Tibial artery (tissue), 4 donors: ENCODE measurements around the gene DYNLRB2.
A peak's percentile ranks its signal among the peaks of the same experiment; 100 is the strongest.

Source experiments
- DNase-seq, 2 donors: peaks; one replicate each; pipeline ENCODE4 v3.0.0-alpha.2; 2019
- H3K27ac ChIP-seq, 2 donors: fragments of 200-600 bp; sonication (generic) in 1 of 2; 1 replicate in 1 of 2; 2 replicates in 1 of 2; pipeline ENCODE4 v1.5.1; 2018 to 2019; ENCODE audit warnings: mild to moderate bottlenecking in 1 of 2
- H3K27me3 ChIP-seq, 2 donors: fragments of 200-600 bp; sonication (generic) in 1 of 2; one replicate each; pipeline versions ENCODE4 v1.5.1 to v1.6.0; 2016 to 2019
- H3K36me3 ChIP-seq, 3 donors: fragments of 200-600 bp; sonication (generic) in 2 of 3; one replicate each; pipeline ENCODE4 v1.5.1; 2016 to 2019; ENCODE audit warnings: mild to moderate bottlenecking in 2 of 3
- H3K4me1 ChIP-seq, 4 donors: fragments of 200-600 bp; sonication (generic) in 2 of 4; 1 replicate in 3 of 4; 2 replicates in 1 of 4; pipeline ENCODE4 v1.5.1; 2016 to 2019
- H3K4me3 ChIP-seq, 2 donors: fragments of 200-600 bp; sonication (generic) in 1 of 2; 1 replicate in 1 of 2; 2 replicates in 1 of 2; pipeline ENCODE4 v1.5.1; 2018 to 2019; ENCODE audit warnings: mild to moderate bottlenecking in 2 of 2
- H3K9me3 ChIP-seq, 3 donors: fragments of 200-600 bp; sonication (generic) in 1 of 3; one replicate each; pipeline ENCODE4 v1.5.1; 2016 to 2019
- CTCF ChIP-seq, 2 experiments: fragments of 200-600 bp in 1 of 2; fragments of 450-650 bp in 1 of 2; IDR thresholded peaks; one replicate each; pipeline ENCODE4 v1.5.1; 2017 to 2019; ENCODE audit warnings: antibody characterized with exemption in 2 of 2, mild to moderate bottlenecking in 1 of 2, moderate library complexity in 1 of 2
- intact Hi-C: fragments of 100-400 bp; cut with DNase I; formaldehyde crosslinking; loops from one replicate; pipeline ENCODE4 v1.15.0; 2023; ENCODE audit warnings: low total_unique reads

The DYNLRB2 gene

GRCh38 chr16:80519189-80519588 lies 21.6 kb upstream of the DYNLRB2 start:
- TF ChIP-seq CTCF (IDR thresholded peaks at IDR 0.05): no peak
- Histone ChIP-seq H3K4me3 (no peak overlapping the region), H3K27me3 (peaks cover 0 to 10% of the 10 kb centered on the region in 2 donors), H3K36me3 (no peaks in the 10 kb centered on the region), H3K9me3 (no peaks in the 10 kb centered on the region), H3K27ac (no peak overlapping the region), H3K4me1 (no peaks in the 10 kb centered on the region)
- intact Hi-C loops: no loop called here
- no peak for DNase-seq

DNA sequence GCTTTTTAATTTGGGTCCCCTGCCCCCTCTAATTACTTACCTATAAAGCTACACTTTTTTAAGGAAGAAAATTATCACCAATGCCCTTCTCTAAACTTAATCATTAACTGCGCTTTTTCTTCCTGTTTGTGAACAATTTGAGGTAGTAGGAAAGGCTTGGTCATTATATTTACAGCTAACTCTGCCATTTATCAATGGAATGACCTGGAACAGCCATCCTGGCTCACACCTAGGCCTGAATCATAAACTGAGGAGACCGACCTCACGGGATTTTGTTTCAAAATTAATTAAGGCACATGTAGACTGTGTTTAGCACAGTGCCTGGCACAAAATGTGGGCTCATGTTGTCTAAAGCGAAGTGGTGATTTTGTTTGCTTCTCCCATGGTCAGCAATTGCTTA lies 15.4 kb upstream of the DYNLRB2 start:
- Histone ChIP-seq H3K4me3 (no peak overlapping the region), H3K36me3 (no peaks in the 10 kb centered on the region), H3K4me1 (no peaks in the 10 kb centered on the region), H3K27ac (no peak overlapping the region), H3K27me3 (peaks cover 0 to 9% of the 10 kb centered on the region in 2 donors), H3K9me3 (no peaks in the 10 kb centered on the region)
- intact Hi-C loops: no loop called here
- no peak for DNase-seq
- TF ChIP-seq CTCF (IDR thresholded peaks at IDR 0.05): no peak

GRCh38 chr16:80526418-80527061 lies 14.3 kb upstream of the DYNLRB2 start:
- DNase-seq: no peak
- Histone ChIP-seq H3K4me3 (no peak overlapping the region), H3K4me1 (no peaks in the 10 kb centered on the region), H3K27me3 (peaks cover 0 to 9% of the 10 kb centered on the region in 2 donors), H3K9me3 (no peaks in the 10 kb centered on the region), H3K36me3 (no peaks in the 10 kb centered on the region), H3K27ac (no peak overlapping the region)
- intact Hi-C loops: no loop called here
- peak; percentile 67 to 82 for TF ChIP-seq CTCF (IDR thresholded peaks at IDR 0.05)

GRCh38 chr16:80527297-80527696 lies 13.5 kb upstream of the DYNLRB2 start:
- DNase-seq: no peak
- Histone ChIP-seq H3K27me3 (peaks cover 0 to 10% of the 10 kb centered on the region in 2 donors), H3K4me3 (no peak overlapping the region), H3K4me1 (no peaks in the 10 kb centered on the region), H3K9me3 (no peaks in the 10 kb centered on the region), H3K36me3 (no peaks in the 10 kb centered on the region), H3K27ac (no peak overlapping the region)
- intact Hi-C loops: no loop called here
- peak in 1 of 2 experiments; percentile 5 for TF ChIP-seq CTCF (IDR thresholded peaks at IDR 0.05)

DNA sequence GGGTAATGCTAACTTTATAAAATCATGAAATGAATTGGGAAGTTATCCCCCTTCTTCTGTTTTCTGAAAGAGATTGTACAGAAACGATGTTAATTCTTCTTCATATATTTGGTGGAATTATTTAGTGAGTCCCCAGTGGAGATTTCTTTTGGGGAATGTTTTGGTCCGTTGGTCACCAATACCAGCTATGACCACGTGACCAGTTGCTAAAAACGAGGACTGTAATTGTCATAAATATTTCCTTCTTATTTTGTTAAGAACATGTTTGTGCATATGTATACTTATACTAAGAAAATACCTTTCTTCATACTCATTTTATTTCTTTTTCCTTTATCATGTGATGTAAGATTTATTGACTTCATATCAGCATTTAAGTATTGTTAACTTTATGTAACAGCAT lies 10.3 kb upstream of the DYNLRB2 start:
- intact Hi-C loops: no loop called here
- no peak for DNase-seq
- H3K36me3 ChIP-seq: no peaks in the 10 kb centered on the region
- no peak overlapping the region for H3K4me3 ChIP-seq
- H3K27ac ChIP-seq: no peak overlapping the region
- H3K9me3 ChIP-seq: no peaks in the 10 kb centered on the region
- no peaks in the 10 kb centered on the region for H3K4me1 ChIP-seq
- H3K27me3 ChIP-seq: peaks cover 0 to 36% of the 10 kb centered on the region in 2 donors
- no peak for TF ChIP-seq CTCF (IDR thresholded peaks at IDR 0.05)

- no peak overlapping the region for H3K27ac ChIP-seq
- peaks cover 0 to 36% of the 10 kb centered on the region in 2 donors for H3K27me3 ChIP-seq
- no peak overlapping the region for H3K4me3 ChIP-seq
- DNase-seq: no peak
- peaks cover 0 to 9% (median 6%) of the 10 kb centered on the region in 4 donors for H3K4me1 ChIP-seq
- intact Hi-C loops: no loop called here
- H3K36me3 ChIP-seq: no peaks in the 10 kb centered on the region
- H3K9me3 ChIP-seq: no peaks in the 10 kb centered on the region
- TF ChIP-seq CTCF (IDR thresholded peaks at IDR 0.05): no peak
Measured at GRCh38 chr16:80536238-80536637, 4.6 kb upstream of the DYNLRB2 start.
